ENCODE results near the gene UBE2J1. TPM values are rescaled to one million over a fixed set of nuclear protein-coding genes. Genes with fewer than 3 reads are reported as not detected.
"Not testable (repeated sequence)": the region's sequence is repeated elsewhere in the genome, so short reads cannot be mapped to it uniquely, and the experiment has no call there.

Gene UBE2J1
- total and polyA plus RNA-seq, 2 donors (not counting 1 experiment from before 2014, with no cell fraction given): 27.6 to 53.6 TPM

GRCh38 chr6:89310929-89311328, 41.6 kb downstream of the UBE2J1 start:
- H3K9ac ChIP-seq (ENCODE audit: insufficient read depth, low read length): no peak overlapping the region
- H4K20me1 ChIP-seq (ENCODE audit: control insufficient read depth, extremely low read depth, insufficient read depth, low read length): no peaks in the 10 kb centered on the region
- H3K36me3 ChIP-seq (ENCODE audit: control insufficient read depth, insufficient read depth, low read length): no peaks in the 10 kb centered on the region
- TF ChIP-seq CTCF (conservative IDR thresholded peaks at IDR 0.05 in 1 of 2, IDR thresholded peaks at IDR 0.05 in 1 of 2; ENCODE audit: low read depth in 1 of 2, low read length in 2 of 2) (no peak), EZH2 (IDR thresholded peaks at IDR 0.05; ENCODE audit: low read length, missing control alignments) (no peak)
- H2AFZ ChIP-seq (ENCODE audit: low read length): no peak overlapping the region
- H3K27me3 ChIP-seq (ENCODE audit: control insufficient read depth, insufficient read depth, low read length): peaks cover 3% of the 10 kb centered on the region
- H3K27ac ChIP-seq (ENCODE audit: insufficient read depth, low read length): no peak overlapping the region
- no peaks in the 10 kb centered on the region for H3K79me2 ChIP-seq (ENCODE audit: control insufficient read depth, insufficient read depth, low read length)
- peak in 1 of 2 donors; percentile 49 for DNase-seq (ENCODE audit: low read depth in 2 of 2)
- H3K4me1 ChIP-seq (ENCODE audit: control insufficient read depth, extremely low read depth, insufficient read depth, low read length): peaks cover 10% of the 10 kb centered on the region
- no peak overlapping the region for H3K4me3 ChIP-seq (replicated peaks in 1 of 4; ENCODE audit: control extremely low read depth in 1 of 4, insufficient read depth in 1 of 4, low read depth in 3 of 4, low read length in 4 of 4)
- no peaks in the 10 kb centered on the region for H3K9me3 ChIP-seq (ENCODE audit: control insufficient read depth, insufficient read depth, low read depth, low read length)
- H3K4me2 ChIP-seq (ENCODE audit: extremely low read depth, insufficient read depth, low read length): no peak overlapping the region

GRCh38 chr6:89308525-89309395, 43.8 kb downstream of the UBE2J1 start:
- Histone ChIP-seq H3K27ac (ENCODE audit: insufficient read depth, low read length) (no peak overlapping the region), H3K36me3 (ENCODE audit: control insufficient read depth, insufficient read depth, low read length) (no peaks in the 10 kb centered on the region)

GRCh38 chr6:89304517-89304916, 48.0 kb downstream of the UBE2J1 start:
- H2AFZ ChIP-seq (ENCODE audit: low read length); H3K27me3 ChIP-seq (ENCODE audit: control insufficient read depth, insufficient read depth, low read length); H3K9ac ChIP-seq (ENCODE audit: insufficient read depth, low read length): not testable (repeated sequence)

More at GRCh38 chr6:89308525-89309395, 43.8 kb downstream of the UBE2J1 start:
- Histone ChIP-seq H3K27me3 (ENCODE audit: control insufficient read depth, insufficient read depth, low read length) (peaks cover 3% of the 10 kb centered on the region), H3K4me1 (ENCODE audit: control insufficient read depth, extremely low read depth, insufficient read depth, low read length) (peaks cover 10% of the 10 kb centered on the region), H4K20me1 (ENCODE audit: control insufficient read depth, extremely low read depth, insufficient read depth, low read length) (no peaks in the 10 kb centered on the region), H2AFZ (ENCODE audit: low read length) (no peak overlapping the region), H3K4me2 (ENCODE audit: extremely low read depth, insufficient read depth, low read length) (no peak overlapping the region), H3K79me2 (ENCODE audit: control insufficient read depth, insufficient read depth, low read length) (no peaks in the 10 kb centered on the region), H3K9ac (ENCODE audit: insufficient read depth, low read length) (no peak overlapping the region), H3K9me3 (ENCODE audit: control insufficient read depth, insufficient read depth, low read depth, low read length) (no peaks in the 10 kb centered on the region), H3K4me3 (replicated peaks in 1 of 4; ENCODE audit: control extremely low read depth in 1 of 4, insufficient read depth in 1 of 4, low read depth in 3 of 4, low read length in 4 of 4) (no peak overlapping the region)
- no peak for DNase-seq (ENCODE audit: low read depth in 2 of 2)
- no peak for TF ChIP-seq EZH2 (IDR thresholded peaks at IDR 0.05; ENCODE audit: low read length, missing control alignments)
- no peak for TF ChIP-seq CTCF (conservative IDR thresholded peaks at IDR 0.05 in 1 of 2, IDR thresholded peaks at IDR 0.05 in 1 of 2; ENCODE audit: low read depth in 1 of 2, low read length in 2 of 2)

More at GRCh38 chr6:89304517-89304916, 48.0 kb downstream of the UBE2J1 start:
- H3K36me3 ChIP-seq (ENCODE audit: control insufficient read depth, insufficient read depth, low read length); H3K4me2 ChIP-seq (ENCODE audit: extremely low read depth, insufficient read depth, low read length); H3K9me3 ChIP-seq (ENCODE audit: control insufficient read depth, insufficient read depth, low read depth, low read length); H4K20me1 ChIP-seq (ENCODE audit: control insufficient read depth, extremely low read depth, insufficient read depth, low read length); H3K79me2 ChIP-seq (ENCODE audit: control insufficient read depth, insufficient read depth, low read length); DNase-seq (ENCODE audit: low read depth in 2 of 2); H3K27ac ChIP-seq (ENCODE audit: insufficient read depth, low read length); H3K4me1 ChIP-seq (ENCODE audit: control insufficient read depth, extremely low read depth, insufficient read depth, low read length); H3K4me3 ChIP-seq (replicated peaks in 1 of 4; ENCODE audit: control extremely low read depth in 1 of 4, insufficient read depth in 1 of 4, low read depth in 3 of 4, low read length in 4 of 4): not testable (repeated sequence)

Data from fibroblast of lung (primary cell).